ENCODE measurements around the gene NCOA5. TPM values are rescaled to one million over a fixed set of nuclear protein-coding genes. Genes with fewer than 3 reads are reported as not detected.

Gene NCOA5
- total RNA-seq, 1 donor: 14.5 TPM

DNA sequence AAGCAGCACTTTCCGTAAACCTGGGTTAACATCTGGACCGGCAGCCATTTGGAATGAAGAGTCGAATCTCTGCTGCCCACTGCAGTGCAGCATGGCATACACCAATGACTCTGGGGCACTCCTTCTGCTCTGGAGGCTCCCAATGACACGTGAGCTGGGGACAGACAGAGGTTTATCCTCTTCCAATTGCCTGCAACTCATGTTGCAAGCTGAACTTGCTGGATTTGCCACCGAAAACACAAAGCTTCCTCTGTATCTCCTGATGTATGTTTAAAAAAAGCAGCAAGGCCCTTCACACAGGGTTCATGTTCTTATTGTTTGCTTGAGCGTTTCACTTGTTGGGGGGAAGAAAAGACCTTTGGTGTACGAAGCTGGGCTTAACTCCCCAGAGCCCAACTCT, 10.8 kb downstream of the NCOA5 start:
- H2AFZ ChIP-seq (ENCODE audit: low read length): no peak overlapping the region
- H3K27ac ChIP-seq (ENCODE audit: low read depth, low read length): no peak overlapping the region
- no peak overlapping the region for H3K4me3 ChIP-seq (ENCODE audit: insufficient read depth, low read length)
- TF ChIP-seq, protein P1, sequence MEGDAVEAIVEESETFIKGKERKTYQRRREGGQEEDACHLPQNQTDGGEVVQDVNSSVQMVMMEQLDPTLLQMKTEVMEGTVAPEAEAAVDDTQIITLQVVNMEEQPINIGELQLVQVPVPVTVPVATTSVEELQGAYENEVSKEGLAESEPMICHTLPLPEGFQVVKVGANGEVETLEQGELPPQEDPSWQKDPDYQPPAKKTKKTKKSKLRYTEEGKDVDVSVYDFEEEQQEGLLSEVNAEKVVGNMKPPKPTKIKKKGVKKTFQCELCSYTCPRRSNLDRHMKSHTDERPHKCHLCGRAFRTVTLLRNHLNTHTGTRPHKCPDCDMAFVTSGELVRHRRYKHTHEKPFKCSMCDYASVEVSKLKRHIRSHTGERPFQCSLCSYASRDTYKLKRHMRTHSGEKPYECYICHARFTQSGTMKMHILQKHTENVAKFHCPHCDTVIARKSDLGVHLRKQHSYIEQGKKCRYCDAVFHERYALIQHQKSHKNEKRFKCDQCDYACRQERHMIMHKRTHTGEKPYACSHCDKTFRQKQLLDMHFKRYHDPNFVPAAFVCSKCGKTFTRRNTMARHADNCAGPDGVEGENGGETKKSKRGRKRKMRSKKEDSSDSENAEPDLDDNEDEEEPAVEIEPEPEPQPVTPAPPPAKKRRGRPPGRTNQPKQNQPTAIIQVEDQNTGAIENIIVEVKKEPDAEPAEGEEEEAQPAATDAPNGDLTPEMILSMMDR (IDR thresholded peaks at IDR 0.05; ENCODE audit: extremely low read depth, low read depth, low read length): no peak
- H3K4me2 ChIP-seq (ENCODE audit: insufficient read depth, low read length): no peak overlapping the region
- DNase-seq (ENCODE audit: insufficient read length, low spot score, missing footprints): no peak
- no peaks in the 10 kb centered on the region for H3K4me1 ChIP-seq (ENCODE audit: insufficient read depth, low read length)
- H3K36me3 ChIP-seq (ENCODE audit: insufficient read depth, low read length): peaks cover 35% of the 10 kb centered on the region
- H3K9me3 ChIP-seq (ENCODE audit: low read depth, low read length): no peaks in the 10 kb centered on the region
- H4K20me1 ChIP-seq (ENCODE audit: insufficient read depth, low read length): peaks cover 75% of the 10 kb centered on the region
- peaks cover 85% of the 10 kb centered on the region for H3K79me2 ChIP-seq (ENCODE audit: insufficient read depth, low read length)
- H3K27me3 ChIP-seq (ENCODE audit: insufficient read depth, low read length): no peaks in the 10 kb centered on the region

- Histone ChIP-seq H2AFZ (ENCODE audit: low read length) (no peak overlapping the region), H3K27me3 (ENCODE audit: insufficient read depth, low read length) (no peaks in the 10 kb centered on the region), H4K20me1 (ENCODE audit: insufficient read depth, low read length) (peaks cover 66% of the 10 kb centered on the region), H3K9me3 (ENCODE audit: low read depth, low read length) (no peaks in the 10 kb centered on the region), H3K4me2 (ENCODE audit: insufficient read depth, low read length) (no peak overlapping the region), H3K27ac (ENCODE audit: low read depth, low read length) (no peak overlapping the region), H3K4me1 (ENCODE audit: insufficient read depth, low read length) (no peaks in the 10 kb centered on the region), H3K79me2 (ENCODE audit: insufficient read depth, low read length) (peaks cover 79% of the 10 kb centered on the region), H3K4me3 (ENCODE audit: insufficient read depth, low read length) (no peak overlapping the region), H3K36me3 (ENCODE audit: insufficient read depth, low read length) (peaks cover 35% of the 10 kb centered on the region)
- TF ChIP-seq, protein P1 (IDR thresholded peaks at IDR 0.05; ENCODE audit: extremely low read depth, low read depth, low read length): no peak
- no peak for DNase-seq (ENCODE audit: insufficient read length, low spot score, missing footprints)
Measured at GRCh38 chr20:46077642-46078305, 12.0 kb downstream of the NCOA5 start.

DNA sequence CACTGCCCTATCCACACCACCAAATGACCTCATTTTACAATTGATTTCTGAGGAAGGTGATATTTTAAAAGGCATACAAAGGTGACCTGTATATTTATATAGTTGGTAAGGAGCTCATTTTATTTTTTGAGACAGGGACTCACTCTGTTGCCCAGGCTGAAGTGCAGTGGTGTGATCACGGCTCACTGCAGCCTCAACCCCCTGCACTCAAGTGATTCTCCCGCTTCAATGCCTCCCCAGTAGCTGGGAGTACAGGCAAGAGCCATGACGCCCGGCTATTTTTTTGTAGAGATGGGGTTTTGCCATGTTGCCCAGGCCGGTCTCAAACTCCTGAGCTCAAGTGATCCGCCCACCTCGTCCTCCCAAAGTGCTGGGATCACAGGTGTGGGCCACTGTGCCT, 13.0 kb downstream of the NCOA5 start:
- Histone ChIP-seq H3K79me2 (ENCODE audit: insufficient read depth, low read length) (peaks cover 78% of the 10 kb centered on the region), H2AFZ (ENCODE audit: low read length) (no peak overlapping the region), H3K4me3 (ENCODE audit: insufficient read depth, low read length) (no peak overlapping the region), H3K9me3 (ENCODE audit: low read depth, low read length) (no peaks in the 10 kb centered on the region), H4K20me1 (ENCODE audit: insufficient read depth, low read length) (peaks cover 66% of the 10 kb centered on the region), H3K36me3 (ENCODE audit: insufficient read depth, low read length) (peaks cover 35% of the 10 kb centered on the region), H3K4me1 (ENCODE audit: insufficient read depth, low read length) (peaks cover 3% of the 10 kb centered on the region), H3K4me2 (ENCODE audit: insufficient read depth, low read length) (no peak overlapping the region), H3K27ac (ENCODE audit: low read depth, low read length) (no peak overlapping the region), H3K27me3 (ENCODE audit: insufficient read depth, low read length) (no peaks in the 10 kb centered on the region)
- no peak for DNase-seq (ENCODE audit: insufficient read length, low spot score, missing footprints)
- TF ChIP-seq, protein P1 (IDR thresholded peaks at IDR 0.05; ENCODE audit: extremely low read depth, low read depth, low read length): no peak

DNA sequence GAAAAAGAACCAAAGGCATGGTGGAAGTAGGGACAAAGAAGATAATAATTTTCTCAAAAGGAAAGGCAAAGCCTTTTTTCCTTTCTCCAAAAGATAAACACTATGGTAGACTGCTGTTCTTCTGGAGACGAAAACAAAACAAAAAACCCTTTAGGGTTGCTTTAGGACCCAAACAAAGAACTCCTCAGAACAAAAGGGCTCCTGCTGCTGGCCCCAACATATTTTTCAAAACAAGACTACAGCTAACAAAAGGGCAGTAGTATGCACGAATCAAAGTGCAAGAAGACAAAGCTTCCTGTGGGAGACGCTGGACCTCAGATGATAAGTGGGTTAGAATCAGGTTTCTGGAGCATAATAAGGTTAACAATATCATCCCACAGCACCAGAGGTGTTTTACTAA, 15.8 kb downstream of the NCOA5 start:
- H2AFZ ChIP-seq (ENCODE audit: low read length): no peak overlapping the region
- no peaks in the 10 kb centered on the region for H3K27me3 ChIP-seq (ENCODE audit: insufficient read depth, low read length)
- no peak for DNase-seq (ENCODE audit: insufficient read length, low spot score, missing footprints)
- H3K4me1 ChIP-seq (ENCODE audit: insufficient read depth, low read length): peaks cover 19% of the 10 kb centered on the region
- TF ChIP-seq, protein P1 (IDR thresholded peaks at IDR 0.05; ENCODE audit: extremely low read depth, low read depth, low read length): no peak
- peaks cover 60% of the 10 kb centered on the region for H4K20me1 ChIP-seq (ENCODE audit: insufficient read depth, low read length)
- H3K4me3 ChIP-seq (ENCODE audit: insufficient read depth, low read length): no peak overlapping the region
- no peak overlapping the region for H3K4me2 ChIP-seq (ENCODE audit: insufficient read depth, low read length)
- H3K9me3 ChIP-seq (ENCODE audit: low read depth, low read length): no peaks in the 10 kb centered on the region
- no peak overlapping the region for H3K27ac ChIP-seq (ENCODE audit: low read depth, low read length)
- peaks cover 38% of the 10 kb centered on the region for H3K36me3 ChIP-seq (ENCODE audit: insufficient read depth, low read length)
- peaks cover 60% of the 10 kb centered on the region for H3K79me2 ChIP-seq (ENCODE audit: insufficient read depth, low read length)

Data from osteoblast (primary cell).